ENCODE results near the gene ARGLU1. TPM values are rescaled to one million over a fixed set of nuclear protein-coding genes. Genes with fewer than 3 reads are reported as not detected.

ARGLU1 gene
- total and polyA plus RNA-seq, 9 of the 15 experiments (the other 6 are each of a cell fraction or from before 2014, with no cell fraction given): 19.3 to 99.9 (median 49.3) TPM

DNA sequence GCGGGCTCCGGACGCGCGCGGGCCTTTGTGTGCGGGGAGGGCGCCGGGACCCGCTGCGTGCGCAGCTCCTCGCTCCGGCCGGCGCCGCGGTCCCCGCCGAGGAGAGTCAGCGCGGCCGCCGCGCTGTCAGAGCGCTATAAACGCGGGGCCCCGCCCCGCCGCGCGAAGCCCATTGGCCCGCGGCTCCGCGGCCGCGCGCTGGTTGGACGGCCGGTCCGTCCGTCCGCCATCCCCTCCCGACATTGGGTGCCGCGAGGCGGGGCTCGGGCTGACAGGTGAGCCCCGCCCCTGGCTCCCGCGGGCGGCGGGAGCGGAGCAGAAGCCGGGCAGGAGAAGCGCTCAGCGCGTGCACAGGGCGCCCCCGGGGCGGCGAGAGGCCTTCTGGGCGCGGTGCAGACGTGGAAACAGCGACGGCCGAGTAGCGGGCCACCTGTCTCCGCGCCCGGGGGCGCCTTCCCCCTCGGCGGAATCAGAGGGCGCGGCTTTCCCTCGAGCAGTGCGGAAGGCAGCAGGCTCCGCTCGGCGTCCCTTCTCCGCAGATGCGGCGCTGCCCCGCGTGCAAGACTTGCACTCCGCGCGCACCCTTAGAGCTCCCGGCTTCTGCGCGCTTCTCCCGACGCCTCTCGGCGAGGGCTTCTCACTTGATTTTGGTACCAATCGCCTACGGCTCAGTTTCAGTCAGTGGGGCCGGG is 32.2 kb downstream of the ARGLU1 start, which contains the start of gene EFNB2 (continued):
- TF ChIP-seq, protein P1, sequence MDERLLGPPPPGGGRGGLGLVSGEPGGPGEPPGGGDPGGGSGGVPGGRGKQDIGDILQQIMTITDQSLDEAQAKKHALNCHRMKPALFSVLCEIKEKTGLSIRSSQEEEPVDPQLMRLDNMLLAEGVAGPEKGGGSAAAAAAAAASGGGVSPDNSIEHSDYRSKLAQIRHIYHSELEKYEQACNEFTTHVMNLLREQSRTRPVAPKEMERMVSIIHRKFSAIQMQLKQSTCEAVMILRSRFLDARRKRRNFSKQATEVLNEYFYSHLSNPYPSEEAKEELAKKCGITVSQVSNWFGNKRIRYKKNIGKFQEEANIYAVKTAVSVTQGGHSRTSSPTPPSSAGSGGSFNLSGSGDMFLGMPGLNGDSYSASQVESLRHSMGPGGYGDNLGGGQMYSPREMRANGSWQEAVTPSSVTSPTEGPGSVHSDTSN (CRISPR knock-in tag; IDR thresholded peaks at IDR 0.05; ENCODE audit: low read depth): peak; percentile 37; the same call in 1 of the 2 replicates
- TF ChIP-seq, protein P1 (tag; conservative IDR thresholded peaks at IDR 0.05; ENCODE audit: low read depth): no peak
- TF ChIP-seq NFIC (IDR thresholded peaks at IDR 0.05): no peak
- peak; percentile 34 for TF ChIP-seq CCNT2 (IDR thresholded peaks at IDR 0.05; ENCODE audit: borderline replicate concordance, extremely low read depth, insufficient read length, low read depth, low read length)
- TF ChIP-seq DPF2 (IDR thresholded peaks at IDR 0.05): no peak
- TF ChIP-seq CXXC5 (CRISPR knock-in tag; IDR thresholded peaks at IDR 0.05): peak; percentile 55; the same call in 1 of the 2 replicates
- TF ChIP-seq, protein P2, sequence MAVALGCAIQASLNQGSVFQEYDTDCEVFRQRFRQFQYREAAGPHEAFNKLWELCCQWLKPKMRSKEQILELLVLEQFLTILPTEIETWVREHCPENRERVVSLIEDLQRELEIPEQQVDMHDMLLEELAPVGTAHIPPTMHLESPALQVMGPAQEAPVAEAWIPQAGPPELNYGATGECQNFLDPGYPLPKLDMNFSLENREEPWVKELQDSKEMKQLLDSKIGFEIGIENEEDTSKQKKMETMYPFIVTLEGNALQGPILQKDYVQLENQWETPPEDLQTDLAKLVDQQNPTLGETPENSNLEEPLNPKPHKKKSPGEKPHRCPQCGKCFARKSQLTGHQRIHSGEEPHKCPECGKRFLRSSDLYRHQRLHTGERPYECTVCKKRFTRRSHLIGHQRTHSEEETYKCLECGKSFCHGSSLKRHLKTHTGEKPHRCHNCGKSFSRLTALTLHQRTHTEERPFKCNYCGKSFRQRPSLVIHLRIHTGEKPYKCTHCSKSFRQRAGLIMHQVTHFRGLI (CRISPR knock-in tag; IDR thresholded peaks at IDR 0.05): no peak
- TF ChIP-seq MAFG (tag; conservative IDR thresholded peaks at IDR 0.05): no peak
- TF ChIP-seq ZNF57 (CRISPR knock-in tag; IDR thresholded peaks at IDR 0.05): no peak
- peak; percentile 99 for TF ChIP-seq CTBP1 (IDR thresholded peaks at IDR 0.05; ENCODE audit: borderline replicate concordance)
- TF ChIP-seq POLR2AphosphoS5 (IDR thresholded peaks at IDR 0.05; ENCODE audit: control insufficient read depth, insufficient read depth, low read depth, low read length): no peak
- TF ChIP-seq HNRNPLL (IDR thresholded peaks at IDR 0.05; ENCODE audit: low read depth, low read length, poor library complexity, severe bottlenecking): peak; percentile 59
- TF ChIP-seq, protein P3, sequence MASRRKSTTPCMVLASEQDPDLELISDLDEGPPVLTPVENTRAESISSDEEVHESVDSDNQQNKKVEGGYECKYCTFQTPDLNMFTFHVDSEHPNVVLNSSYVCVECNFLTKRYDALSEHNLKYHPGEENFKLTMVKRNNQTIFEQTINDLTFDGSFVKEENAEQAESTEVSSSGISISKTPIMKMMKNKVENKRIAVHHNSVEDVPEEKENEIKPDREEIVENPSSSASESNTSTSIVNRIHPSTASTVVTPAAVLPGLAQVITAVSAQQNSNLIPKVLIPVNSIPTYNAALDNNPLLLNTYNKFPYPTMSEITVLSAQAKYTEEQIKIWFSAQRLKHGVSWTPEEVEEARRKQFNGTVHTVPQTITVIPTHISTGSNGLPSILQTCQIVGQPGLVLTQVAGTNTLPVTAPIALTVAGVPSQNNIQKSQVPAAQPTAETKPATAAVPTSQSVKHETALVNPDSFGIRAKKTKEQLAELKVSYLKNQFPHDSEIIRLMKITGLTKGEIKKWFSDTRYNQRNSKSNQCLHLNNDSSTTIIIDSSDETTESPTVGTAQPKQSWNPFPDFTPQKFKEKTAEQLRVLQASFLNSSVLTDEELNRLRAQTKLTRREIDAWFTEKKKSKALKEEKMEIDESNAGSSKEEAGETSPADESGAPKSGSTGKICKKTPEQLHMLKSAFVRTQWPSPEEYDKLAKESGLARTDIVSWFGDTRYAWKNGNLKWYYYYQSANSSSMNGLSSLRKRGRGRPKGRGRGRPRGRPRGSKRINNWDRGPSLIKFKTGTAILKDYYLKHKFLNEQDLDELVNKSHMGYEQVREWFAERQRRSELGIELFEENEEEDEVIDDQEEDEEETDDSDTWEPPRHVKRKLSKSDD (conservative IDR thresholded peaks at IDR 0.05; ENCODE audit: low read length): no peak
- peak; percentile 69 to 74; a peak in 2 of 4 replicates for TF ChIP-seq NRF1 (conservative IDR thresholded peaks at IDR 0.05 in 1 of 2, IDR thresholded peaks at IDR 0.05 in 1 of 2)
- no peak for TF ChIP-seq SRSF3 (IDR thresholded peaks at IDR 0.05; ENCODE audit: insufficient read depth, low read length)
- TF ChIP-seq TBP (optimal IDR thresholded peaks at IDR 0.05; ENCODE audit: low read depth, low read length): peak; percentile 62
- TF ChIP-seq, protein P4, sequence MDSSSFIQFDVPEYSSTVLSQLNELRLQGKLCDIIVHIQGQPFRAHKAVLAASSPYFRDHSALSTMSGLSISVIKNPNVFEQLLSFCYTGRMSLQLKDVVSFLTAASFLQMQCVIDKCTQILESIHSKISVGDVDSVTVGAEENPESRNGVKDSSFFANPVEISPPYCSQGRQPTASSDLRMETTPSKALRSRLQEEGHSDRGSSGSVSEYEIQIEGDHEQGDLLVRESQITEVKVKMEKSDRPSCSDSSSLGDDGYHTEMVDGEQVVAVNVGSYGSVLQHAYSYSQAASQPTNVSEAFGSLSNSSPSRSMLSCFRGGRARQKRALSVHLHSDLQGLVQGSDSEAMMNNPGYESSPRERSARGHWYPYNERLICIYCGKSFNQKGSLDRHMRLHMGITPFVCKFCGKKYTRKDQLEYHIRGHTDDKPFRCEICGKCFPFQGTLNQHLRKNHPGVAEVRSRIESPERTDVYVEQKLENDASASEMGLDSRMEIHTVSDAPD (CRISPR knock-in tag; IDR thresholded peaks at IDR 0.05): no peak
- TF ChIP-seq POLR2A (conservative IDR thresholded peaks at IDR 0.05): no peak
- no peak for TF ChIP-seq ZNF644 (tag; IDR thresholded peaks at IDR 0.05; ENCODE audit: low read depth)
- TF ChIP-seq ZC3H4 (CRISPR knock-in tag; IDR thresholded peaks at IDR 0.05; ENCODE audit: borderline replicate concordance): no peak
- TF ChIP-seq E2F3 (CRISPR knock-in tag; IDR thresholded peaks at IDR 0.05): no peak
